Glutamatergic neuron (in vitro differentiated cells): ENCODE data around the gene CAVIN4. TPM values are rescaled to one million over a fixed set of nuclear protein-coding genes. Genes with fewer than 3 reads are reported as not detected.

ENCODE experiments used
- DNase-seq: peaks from one replicate; pipeline ENCODE4 v3.0.0; 2022
- H3K27ac Mint-ChIP-seq: one replicate; pipeline ENCODE4 v1.8.0; 2020; ENCODE audit warnings: mild to moderate bottlenecking, mixed read lengths, inconsistent platforms; ENCODE audit not compliant: unreplicated experiment
- H3K27me3 Mint-ChIP-seq: one replicate; pipeline ENCODE4 v1.8.0; 2020; ENCODE audit warnings: mild to moderate bottlenecking, moderate library complexity, mixed read lengths, inconsistent platforms; ENCODE audit not compliant: unreplicated experiment
- H3K36me3 Mint-ChIP-seq: one replicate; pipeline ENCODE4 v1.8.0; 2020; ENCODE audit warnings: mild to moderate bottlenecking, mixed read lengths, inconsistent platforms; ENCODE audit not compliant: unreplicated experiment
- H3K4me1 Mint-ChIP-seq: one replicate; pipeline ENCODE4 v1.8.0; 2020; ENCODE audit warnings: mild to moderate bottlenecking, low read depth, mixed read lengths, inconsistent platforms; ENCODE audit not compliant: unreplicated experiment
- H3K4me3 Mint-ChIP-seq: one replicate; pipeline ENCODE4 v1.8.0; 2020; ENCODE audit warnings: mild to moderate bottlenecking, mixed read lengths, inconsistent platforms; ENCODE audit not compliant: unreplicated experiment
- H3K9me3 Mint-ChIP-seq: one replicate; pipeline ENCODE4 v1.8.0; 2020; ENCODE audit warnings: mild to moderate bottlenecking, moderate library complexity, mixed read lengths, inconsistent platforms; ENCODE audit not compliant: unreplicated experiment
- CTCF ChIP-seq: fragments of 200-600 bp; sonication (generic); IDR thresholded peaks from one replicate; pipeline ENCODE4 v1.5.0; 2021; ENCODE audit not compliant: partially characterized antibody, unreplicated experiment
- total RNA-seq: library from RNA; stranded (reverse); fragmentation: NEBNext Ultra II Directional; extraction: Animal tissue kit (Norgen Biotek cat#: 25700); gene quantifications from one replicate; pipeline ENCODE4 v1.2.1, GENCODE V29; 2021; ENCODE audit not compliant: unreplicated experiment

CAVIN4 gene
- total RNA-seq, 1 donor from 2014 or later = 32.9 TPM

- no peaks in the 10 kb centered on the region for H3K36me3 Mint-ChIP-seq
- no peak overlapping the region for H3K4me3 Mint-ChIP-seq
- no peak for DNase-seq
- peaks cover 3% of the 10 kb centered on the region for H3K4me1 Mint-ChIP-seq
- peaks cover 3% of the 10 kb centered on the region for H3K9me3 Mint-ChIP-seq
- no peak overlapping the region for H3K27ac Mint-ChIP-seq
- TF ChIP-seq CTCF = peak; percentile 73
- peaks cover 2% of the 10 kb centered on the region for H3K27me3 Mint-ChIP-seq
Observed at GRCh38 chr9:100602342-100602801, 24.5 kb downstream of the CAVIN4 start.

- Mint-ChIP-seq H3K4me3 (no peak overlapping the region), H3K27me3 (peaks cover 2% of the 10 kb centered on the region)
- no peak for DNase-seq
Observed at GRCh38 chr9:100605405-100605804, 27.5 kb downstream of the CAVIN4 start.

GRCh38 chr9:100619194-100619593 lies 41.3 kb downstream of the CAVIN4 start:
- H3K27me3 Mint-ChIP-seq = peaks cover 1% of the 10 kb centered on the region
- no peak for DNase-seq
- no peaks in the 10 kb centered on the region for H3K4me1 Mint-ChIP-seq
- no peak overlapping the region for H3K4me3 Mint-ChIP-seq
- peaks cover 8% of the 10 kb centered on the region for H3K36me3 Mint-ChIP-seq
- H3K27ac Mint-ChIP-seq = no peak overlapping the region
- TF ChIP-seq CTCF = no peak
- no peaks in the 10 kb centered on the region for H3K9me3 Mint-ChIP-seq

More at GRCh38 chr9:100605405-100605804, 27.5 kb downstream of the CAVIN4 start:
- H3K36me3 Mint-ChIP-seq = no peaks in the 10 kb centered on the region
- H3K27ac Mint-ChIP-seq = no peak overlapping the region
- TF ChIP-seq CTCF = no peak
- H3K4me1 Mint-ChIP-seq = no peaks in the 10 kb centered on the region
- peaks cover 3% of the 10 kb centered on the region for H3K9me3 Mint-ChIP-seq

- no peak for DNase-seq
- H3K36me3 Mint-ChIP-seq = peaks cover 8% of the 10 kb centered on the region
- H3K9me3 Mint-ChIP-seq = no peaks in the 10 kb centered on the region
- H3K27me3 Mint-ChIP-seq = peaks cover 1% of the 10 kb centered on the region
- no peaks in the 10 kb centered on the region for H3K4me1 Mint-ChIP-seq
- H3K4me3 Mint-ChIP-seq = no peak overlapping the region
- H3K27ac Mint-ChIP-seq = no peak overlapping the region
- TF ChIP-seq CTCF = no peak
Observed at GRCh38 chr9:100619665-100620064, 41.8 kb downstream of the CAVIN4 start.

GRCh38 chr9:100623969-100624368 lies 46.1 kb downstream of the CAVIN4 start:
- TF ChIP-seq CTCF = no peak
- H3K27me3 Mint-ChIP-seq = no peaks in the 10 kb centered on the region

More at GRCh38 chr9:100623969-100624368, 46.1 kb downstream of the CAVIN4 start:
- no peaks in the 10 kb centered on the region for H3K9me3 Mint-ChIP-seq
- H3K4me1 Mint-ChIP-seq = no peaks in the 10 kb centered on the region
- no peak overlapping the region for H3K4me3 Mint-ChIP-seq
- no peak for DNase-seq
- no peak overlapping the region for H3K27ac Mint-ChIP-seq
- H3K36me3 Mint-ChIP-seq = peaks cover 5% of the 10 kb centered on the region
